Measurements from ENCODE around the gene SPSB2. TPM values are rescaled to one million over a fixed set of nuclear protein-coding genes. Genes with fewer than 3 reads are reported as not detected.
"Not testable (repeated sequence)": the region's sequence is repeated elsewhere in the genome, so short reads cannot be mapped to it uniquely, and the experiment has no call there.

Gene SPSB2
- total RNA-seq, 4 donors from 2014 or later, result 4.1 to 6.5 (median 5.7) TPM

GRCh38 chr12:6871052-6871957, 1.8 kb downstream of the SPSB2 start:
- DNase-seq (ENCODE audit: low spot score) (no peak), ATAC-seq (ENCODE audit: low FRiP score) (no peak)
- no peak for TF ChIP-seq CTCF (IDR thresholded peaks at IDR 0.05)

GRCh38 chr12:6870304-6870703, 2.8 kb downstream of the SPSB2 start:
- not testable (repeated sequence) for ATAC-seq (ENCODE audit: low FRiP score); DNase-seq (ENCODE audit: low spot score)

- ATAC-seq (ENCODE audit: low FRiP score) (peak; percentile 0), DNase-seq (ENCODE audit: low spot score) (peak; percentile 70)
- TF ChIP-seq CTCF (IDR thresholded peaks at IDR 0.05), result peak in 2 of 3 donors; percentile 51 to 75
Measured at GRCh38 chr12:6869049-6870021, 3.8 kb downstream of the SPSB2 start.

- TF ChIP-seq CTCF (IDR thresholded peaks at IDR 0.05), result no peak
- ATAC-seq (ENCODE audit: low FRiP score) (no peak), DNase-seq (ENCODE audit: low spot score) (no peak)
Measured at GRCh38 chr12:6868211-6869048, 4.7 kb downstream of the SPSB2 start.

- TF ChIP-seq CTCF (IDR thresholded peaks at IDR 0.05), result no peak
- peak; percentile 41 for DNase-seq (ENCODE audit: low spot score)
- peak; percentile 79 for ATAC-seq (ENCODE audit: low FRiP score)
Measured at GRCh38 chr12:6867413-6868210, 5.5 kb downstream of the SPSB2 start, which contains the start of gene TPI1. Gene TPI1, plus strand, starts transcription at chr12:6867531. Its CDS starts 36 bp downstream, at chr12:6867567.

GRCh38 chr12:6866920-6867412, 6.1 kb downstream of the SPSB2 start:
- no peak for DNase-seq (ENCODE audit: low spot score)

More at GRCh38 chr12:6866920-6867412, 6.1 kb downstream of the SPSB2 start:
- peak; percentile 1 for ATAC-seq (ENCODE audit: low FRiP score)
- no peak for TF ChIP-seq CTCF (IDR thresholded peaks at IDR 0.05)

Data from omental fat pad (tissue), 4 donors.